ENCODE measurements around the gene ZNF516.

DNA sequence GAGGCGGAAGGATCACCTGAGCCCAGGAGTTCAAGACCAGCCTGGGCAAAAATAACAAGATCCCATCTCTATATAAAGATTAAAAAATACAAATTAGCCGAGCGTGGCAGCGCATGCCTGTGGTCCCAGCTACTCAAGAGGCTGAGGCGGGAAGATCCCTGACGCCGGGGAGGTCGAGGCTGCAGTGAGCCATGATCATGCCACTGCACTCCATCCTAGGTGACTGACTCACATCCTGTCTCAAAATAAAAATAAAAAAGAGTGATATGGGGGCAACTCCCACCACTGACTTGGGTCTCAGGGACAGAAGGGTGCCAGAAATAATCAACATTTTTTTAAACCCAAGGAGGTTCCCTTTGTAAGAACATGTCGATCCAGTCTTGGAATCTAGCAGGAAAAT, 37.6 kb downstream of the ZNF516 start:
- TF ChIP-seq, protein P1, sequence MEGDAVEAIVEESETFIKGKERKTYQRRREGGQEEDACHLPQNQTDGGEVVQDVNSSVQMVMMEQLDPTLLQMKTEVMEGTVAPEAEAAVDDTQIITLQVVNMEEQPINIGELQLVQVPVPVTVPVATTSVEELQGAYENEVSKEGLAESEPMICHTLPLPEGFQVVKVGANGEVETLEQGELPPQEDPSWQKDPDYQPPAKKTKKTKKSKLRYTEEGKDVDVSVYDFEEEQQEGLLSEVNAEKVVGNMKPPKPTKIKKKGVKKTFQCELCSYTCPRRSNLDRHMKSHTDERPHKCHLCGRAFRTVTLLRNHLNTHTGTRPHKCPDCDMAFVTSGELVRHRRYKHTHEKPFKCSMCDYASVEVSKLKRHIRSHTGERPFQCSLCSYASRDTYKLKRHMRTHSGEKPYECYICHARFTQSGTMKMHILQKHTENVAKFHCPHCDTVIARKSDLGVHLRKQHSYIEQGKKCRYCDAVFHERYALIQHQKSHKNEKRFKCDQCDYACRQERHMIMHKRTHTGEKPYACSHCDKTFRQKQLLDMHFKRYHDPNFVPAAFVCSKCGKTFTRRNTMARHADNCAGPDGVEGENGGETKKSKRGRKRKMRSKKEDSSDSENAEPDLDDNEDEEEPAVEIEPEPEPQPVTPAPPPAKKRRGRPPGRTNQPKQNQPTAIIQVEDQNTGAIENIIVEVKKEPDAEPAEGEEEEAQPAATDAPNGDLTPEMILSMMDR (IDR thresholded peaks at IDR 0.05): no peak
- TF ChIP-seq POLR2A (IDR thresholded peaks at IDR 0.05): no peak
